Sigmoid colon (tissue), 7 donors: ENCODE results near the gene KCNA1. TPM values are rescaled to one million over a fixed set of nuclear protein-coding genes. Genes with fewer than 3 reads are reported as not detected.

Source experiments
- DNase-seq: peaks from one replicate; pipeline ENCODE4 v3.0.0-alpha.2; 2019
- H3K27ac ChIP-seq, 4 donors: fragments of 200-600 bp; sonication (generic); one replicate each; pipeline ENCODE4 v1.5.1; 2016 to 2019; ENCODE audit warnings: mild to moderate bottlenecking in 1 of 4
- H3K27me3 ChIP-seq, 3 donors: fragments of 200-600 bp; sonication (generic); one replicate each; pipeline ENCODE4 v1.5.1; 2019; ENCODE audit warnings: mild to moderate bottlenecking in 1 of 3
- H3K36me3 ChIP-seq, 4 donors: fragments of 200-600 bp; sonication (generic); one replicate each; pipeline ENCODE4 v1.5.1; 2016 to 2019
- H3K4me1 ChIP-seq, 4 donors: fragments of 200-600 bp; sonication (generic); one replicate each; pipeline ENCODE4 v1.5.1; 2017 to 2019
- H3K4me3 ChIP-seq, 4 donors: fragments of 200-600 bp; sonication (generic); one replicate each; pipeline ENCODE4 v1.5.1; 2017 to 2019; ENCODE audit warnings: mild to moderate bottlenecking in 2 of 4, moderate library complexity in 1 of 4
- H3K9me3 ChIP-seq, 4 donors: fragments of 200-600 bp in 3 of 4; sonication (generic) in 3 of 4; one replicate each; pipeline versions ENCODE4 v1.5.1 to v1.6.1; 2013 to 2019
- CTCF ChIP-seq, 4 experiments: fragments of 450-650 bp in 3 of 4; fragments of 200-600 bp in 1 of 4; IDR thresholded peaks; one replicate each; pipeline ENCODE4 v1.5.1; 2016 to 2019; ENCODE audit warnings: antibody characterized with exemption in 4 of 4, mild to moderate bottlenecking in 3 of 4, moderate library complexity in 2 of 4
- EP300 ChIP-seq, 4 donors: sonication (generic); formaldehyde crosslinking; IDR thresholded peaks; one replicate each; pipeline ENCODE4 v1.6.1; 2017; ENCODE audit warnings: antibody characterized with exemption in 4 of 4
- POLR2A ChIP-seq, 2 donors: fragments of 450-650 bp; IDR thresholded peaks; one replicate each; pipeline ENCODE4 v1.6.1; 2016; ENCODE audit warnings: antibody characterized with exemption in 2 of 2, mild to moderate bottlenecking in 2 of 2, moderate library complexity in 2 of 2
- POLR2AphosphoS5 ChIP-seq, 4 donors: sonication (generic); formaldehyde crosslinking; IDR thresholded peaks; one replicate each; pipeline ENCODE4 v1.6.1; 2017; ENCODE audit warnings: antibody characterized with exemption in 4 of 4
- WGBS, 2 donors: extraction: QIAGEN DNeasy Blood & Tissue Kit; methylation state at CpG; one replicate each; pipeline ENCODE4 v1.1.7; 2013; 5-methylcytosine and 5-hydroxymethylcytosine counted together
- intact Hi-C: fragments of 100-400 bp; cut with DNase I; formaldehyde crosslinking; loops from one replicate; pipeline ENCODE4 v1.15.1; 2023
- polyA plus RNA-seq, 3 donors: library from polyadenylated mRNA; stranded (reverse); fragments of 200-250 nt; gene quantifications; one replicate each; pipeline ENCODE4 v1.2.3, GENCODE V29; 2013
- total RNA-seq, 4 donors: library from RNA; depleted of rRNA; stranded (reverse); fragments of >200 nt; gene quantifications; one replicate each; pipeline ENCODE4 v1.1.0, GENCODE V29; 2016
- donor health status: healthy with polysubstance abuse.
- donor health status: Bipolar disorder and iron deficiency.
- donor health status: healthy.

KCNA1 gene
- total and polyA plus RNA-seq, 7 donors = 0.07 to 3.8 (median 2.4) TPM; not detected in 2

- 71 to 78% methylated on average over 5 of the region's 5 CpGs for WGBS, 2 donors
- DNase-seq = no peak
- Histone ChIP-seq H3K9me3 (no peaks in the 10 kb centered on the region), H3K4me3 (no peak overlapping the region), H3K36me3 (no peaks in the 10 kb centered on the region), H3K27me3 (no peaks in the 10 kb centered on the region), H3K4me1 (peaks cover 0 to 35% (median 15%) of the 10 kb centered on the region in 4 donors), H3K27ac (no peak overlapping the region)
- TF ChIP-seq POLR2AphosphoS5 (IDR thresholded peaks at IDR 0.05) (no peak), EP300 (IDR thresholded peaks at IDR 0.05) (no peak), CTCF (IDR thresholded peaks at IDR 0.05) (no peak), POLR2A (IDR thresholded peaks at IDR 0.05) (no peak)
- intact Hi-C loops = no loop called here
Observed at GRCh38 chr12:4865246-4865645, 44.5 kb upstream of the KCNA1 start.

GRCh38 chr12:4866299-4866698 lies 43.4 kb upstream of the KCNA1 start:
- Histone ChIP-seq H3K4me3 (peak overlapping the region in 1 of 4 donors; percentile 3), H3K9me3 (no peaks in the 10 kb centered on the region), H3K36me3 (no peaks in the 10 kb centered on the region), H3K27ac (peak overlapping the region in 3 of 4 donors; percentile 60 to 78 (median 63)), H3K4me1 (peaks cover 0 to 28% (median 12%) of the 10 kb centered on the region in 4 donors), H3K27me3 (no peaks in the 10 kb centered on the region)
- DNase-seq = peak; percentile 82
- intact Hi-C loops = no loop called here
- peak in 2 of 4 donors; percentile 56 to 58 for TF ChIP-seq EP300 (IDR thresholded peaks at IDR 0.05)
- TF ChIP-seq CTCF (IDR thresholded peaks at IDR 0.05) = no peak
- TF ChIP-seq POLR2AphosphoS5 (IDR thresholded peaks at IDR 0.05) = peak; percentile 69 to 90 (median 82)
- WGBS, 2 donors = 29 to 38% methylated on average over 9 of the region's 9 CpGs

- 82 to 88% methylated on average over 5 of the region's 5 CpGs for WGBS, 2 donors
- intact Hi-C loops = no loop called here
- DNase-seq = no peak
- Histone ChIP-seq H3K9me3 (no peaks in the 10 kb centered on the region), H3K4me3 (no peak overlapping the region), H3K27me3 (no peaks in the 10 kb centered on the region), H3K27ac (no peak overlapping the region), H3K4me1 (peaks cover 0 to 28% (median 12%) of the 10 kb centered on the region in 4 donors), H3K36me3 (no peaks in the 10 kb centered on the region)
- TF ChIP-seq EP300 (IDR thresholded peaks at IDR 0.05) = no peak
- no peak for TF ChIP-seq POLR2AphosphoS5 (IDR thresholded peaks at IDR 0.05)
- TF ChIP-seq POLR2A (IDR thresholded peaks at IDR 0.05) = no peak
- TF ChIP-seq CTCF (IDR thresholded peaks at IDR 0.05) = no peak
Observed at GRCh38 chr12:4867384-4867783, 42.3 kb upstream of the KCNA1 start.

GRCh38 chr12:4870423-4870822 lies 39.3 kb upstream of the KCNA1 start:
- Histone ChIP-seq H3K9me3 (no peaks in the 10 kb centered on the region), H3K27ac (no peak overlapping the region), H3K36me3 (no peaks in the 10 kb centered on the region), H3K27me3 (no peaks in the 10 kb centered on the region), H3K4me1 (peaks cover 0 to 17% (median 11%) of the 10 kb centered on the region in 4 donors), H3K4me3 (no peak overlapping the region)
- 83 to 88% methylated on average over 3 of the region's 3 CpGs for WGBS, 2 donors
- no peak for TF ChIP-seq POLR2A (IDR thresholded peaks at IDR 0.05)
- no peak for TF ChIP-seq EP300 (IDR thresholded peaks at IDR 0.05)
- no peak for TF ChIP-seq CTCF (IDR thresholded peaks at IDR 0.05)
- TF ChIP-seq POLR2AphosphoS5 (IDR thresholded peaks at IDR 0.05) = no peak
- intact Hi-C loops = no loop called here
- no peak for DNase-seq

GRCh38 chr12:4871514-4871913 lies 38.2 kb upstream of the KCNA1 start:
- Histone ChIP-seq H3K9me3 (no peaks in the 10 kb centered on the region), H3K27ac (no peak overlapping the region), H3K36me3 (no peaks in the 10 kb centered on the region), H3K4me3 (no peak overlapping the region), H3K27me3 (no peaks in the 10 kb centered on the region), H3K4me1 (peaks cover 0 to 6% (median 2%) of the 10 kb centered on the region in 4 donors)
- WGBS, 2 donors = 87 to 89% methylated on average over 9 of the region's 9 CpGs
- DNase-seq = no peak
- intact Hi-C loops = no loop called here
- TF ChIP-seq POLR2A (IDR thresholded peaks at IDR 0.05) = no peak
- no peak for TF ChIP-seq POLR2AphosphoS5 (IDR thresholded peaks at IDR 0.05)
- TF ChIP-seq CTCF (IDR thresholded peaks at IDR 0.05) = no peak
- TF ChIP-seq EP300 (IDR thresholded peaks at IDR 0.05) = no peak
